ENCODE data around the gene PSMB7. TPM values are rescaled to one million over a fixed set of nuclear protein-coding genes. Genes with fewer than 3 reads are reported as not detected.

The PSMB7 gene
- polyA plus RNA-seq, 1 donor, result 201 TPM

- no peak for DNase-seq
Measured at GRCh38 chr9:124327491-124327890, 87.8 kb downstream of the PSMB7 start.

DNA sequence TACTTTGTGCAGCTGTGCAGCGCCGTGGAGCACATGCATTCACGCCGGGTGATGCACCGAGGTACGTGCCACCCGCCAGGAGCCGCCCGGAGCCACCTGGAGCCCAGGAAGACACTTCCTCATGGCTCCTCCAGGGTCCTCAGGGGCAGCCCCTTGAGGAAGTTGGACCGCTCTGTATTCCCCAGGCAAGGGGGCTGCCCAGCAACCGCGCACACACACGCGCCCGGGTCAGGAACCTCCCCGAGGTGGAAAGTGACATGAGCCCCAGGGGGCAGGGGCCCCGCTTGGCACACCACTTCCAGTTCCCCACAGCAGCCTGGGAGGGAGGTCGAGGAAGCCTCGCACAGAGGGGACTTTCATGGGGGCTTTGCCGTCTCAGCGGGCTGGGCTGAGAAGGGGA, 88.9 kb downstream of the PSMB7 start:
- DNase-seq, result no peak

DNA sequence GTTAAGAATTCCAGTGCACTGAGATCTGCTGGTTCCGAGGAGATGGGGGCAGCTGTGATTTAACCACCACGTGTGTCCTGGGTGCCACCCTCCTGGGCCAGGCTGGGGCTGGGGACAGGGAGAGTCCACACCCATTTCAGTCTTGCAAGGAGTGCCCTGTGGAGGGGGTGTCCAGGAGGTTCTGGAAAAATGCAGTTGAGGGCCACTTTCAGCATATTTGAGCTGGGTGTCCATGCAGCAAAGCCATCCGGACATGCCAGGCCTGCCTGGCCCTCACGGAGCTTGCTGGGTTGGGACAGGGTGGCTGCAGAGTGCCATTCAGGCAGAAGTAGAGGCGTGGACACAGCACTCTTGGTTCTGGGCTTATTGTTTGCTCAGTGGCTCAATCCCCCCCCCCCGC, 89.4 kb downstream of the PSMB7 start:
- DNase-seq, result no peak

DNA sequence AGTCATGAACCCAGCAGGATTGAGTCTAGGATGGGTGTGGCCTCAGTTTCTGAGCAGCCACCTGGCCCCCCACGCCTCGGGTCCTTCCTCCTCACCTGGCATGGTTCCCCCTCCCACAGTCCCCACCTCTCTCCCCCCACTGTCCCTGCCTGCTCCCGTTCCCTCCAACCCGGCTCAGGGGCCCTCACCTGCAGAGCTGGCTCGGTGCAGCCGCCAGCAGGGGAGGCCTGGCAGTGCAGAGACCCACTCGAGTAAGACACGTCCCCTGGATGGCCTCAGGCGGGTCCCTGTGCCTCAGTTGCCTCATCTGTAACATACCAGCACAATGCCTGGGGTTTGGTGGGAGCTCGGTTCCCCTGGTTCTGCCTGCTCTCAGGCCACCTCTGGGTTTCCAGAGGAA, 91.3 kb downstream of the PSMB7 start:
- DNase-seq, result no peak

DNA sequence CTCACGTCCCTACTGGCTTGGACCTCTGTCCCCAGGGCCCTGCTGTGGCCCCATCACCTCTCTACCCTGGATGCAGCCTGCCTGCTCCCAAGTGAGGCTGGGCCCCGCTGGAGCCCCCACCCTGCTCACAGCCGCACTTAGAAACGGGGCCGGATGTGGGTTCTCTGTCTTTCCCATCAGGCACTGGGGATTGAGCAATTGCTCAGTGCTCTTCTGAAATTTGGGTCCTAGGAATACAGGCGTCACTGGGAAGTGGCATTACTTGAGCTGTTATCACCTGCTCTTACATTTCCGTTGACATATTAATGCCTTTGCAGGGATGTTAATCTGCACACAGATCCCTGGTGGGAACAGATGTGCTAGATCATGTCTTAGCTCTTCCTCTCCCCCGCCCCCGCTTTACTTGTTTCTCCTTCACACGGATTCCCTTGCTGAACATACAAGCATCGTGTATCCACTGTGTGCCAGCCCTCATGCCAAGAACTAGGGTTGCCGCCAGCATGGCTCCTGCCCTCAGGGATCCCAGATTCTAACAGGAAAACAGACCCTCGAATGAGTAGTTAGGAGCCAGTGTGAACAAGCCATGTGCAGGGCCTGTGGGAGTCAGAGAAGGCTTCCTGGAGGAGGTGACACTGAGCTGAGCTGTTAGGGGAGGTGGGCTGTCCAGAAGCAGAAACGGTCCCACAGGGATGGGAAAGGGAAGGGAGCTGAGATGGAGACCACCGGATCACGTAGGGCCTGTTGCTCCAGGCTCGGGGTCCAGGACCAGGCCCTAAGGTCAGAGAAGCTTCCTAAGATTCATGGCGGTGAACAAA, 92.4 kb downstream of the PSMB7 start:
- no peak for DNase-seq

- no peak for DNase-seq
Measured at GRCh38 chr9:124321935-124322334, 93.3 kb downstream of the PSMB7 start.

GRCh38 chr9:124321416-124321815, 93.8 kb downstream of the PSMB7 start:
- DNase-seq, result no peak

DNA sequence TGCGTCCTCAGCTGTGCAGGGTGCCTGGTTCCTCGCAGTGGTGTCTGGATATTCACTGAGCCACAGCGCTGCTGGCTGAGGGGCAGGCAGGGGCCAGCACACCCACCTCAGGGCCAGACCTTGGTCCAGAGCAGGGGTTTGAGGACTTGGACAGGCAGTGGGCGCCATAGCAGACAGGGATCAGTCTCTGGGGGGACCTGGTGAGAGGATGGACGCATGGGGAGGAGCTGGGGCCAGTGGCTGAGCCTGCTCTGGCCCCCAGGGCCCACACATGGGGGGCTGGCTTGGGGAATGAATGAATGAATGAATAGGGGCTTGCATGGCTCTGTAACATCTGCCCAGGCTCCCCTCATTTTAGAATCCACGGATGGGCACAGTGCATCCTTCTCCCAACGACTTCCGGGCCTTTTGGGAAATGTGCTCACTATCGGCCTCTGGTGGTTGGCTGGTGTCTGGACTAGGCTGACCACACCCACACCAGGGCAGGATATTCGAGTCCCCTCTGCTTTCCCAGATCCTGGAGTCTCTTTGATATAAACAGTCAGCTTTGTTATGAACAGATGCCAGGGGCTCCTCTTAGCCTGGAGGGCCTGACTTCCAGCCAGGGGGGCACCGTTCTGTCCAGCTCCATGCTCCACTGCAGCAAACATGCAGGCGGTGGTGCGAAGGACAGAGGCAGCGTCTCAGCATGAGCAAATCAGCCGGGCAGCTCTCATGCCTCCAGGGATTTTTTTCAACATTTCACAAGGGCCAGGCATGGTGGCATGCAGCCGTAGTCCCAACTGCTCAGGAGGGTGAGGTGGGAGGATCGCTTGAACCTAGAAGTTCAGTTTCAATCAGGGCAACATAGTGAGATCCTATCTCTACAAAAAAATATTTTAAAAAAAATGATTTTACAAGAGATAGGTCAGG, 94.9 kb downstream of the PSMB7 start:
- DNase-seq, result peak; percentile 63

DNA sequence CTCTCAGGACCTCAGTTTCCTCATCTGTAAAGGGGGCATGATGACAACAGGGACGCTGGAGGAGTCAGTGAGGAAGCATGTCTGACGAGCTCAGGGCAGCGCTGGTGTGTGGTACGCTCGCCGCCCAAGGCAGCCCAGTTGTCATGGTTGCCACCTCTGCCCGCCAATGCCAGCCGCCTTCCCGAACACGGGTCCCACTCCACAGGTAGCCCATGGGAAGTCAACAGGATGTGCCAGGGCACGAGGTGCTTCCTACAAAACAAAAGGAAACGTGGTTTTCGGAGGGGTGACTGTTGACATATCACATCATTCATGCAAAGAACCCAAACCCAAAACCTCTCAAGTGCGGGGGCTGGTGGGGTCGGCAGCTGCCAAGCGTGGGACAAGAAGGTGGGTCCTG, 99.4 kb downstream of the PSMB7 start:
- DNase-seq, result no peak

GRCh38 chr9:124313940-124314339, 101.3 kb downstream of the PSMB7 start:
- no peak for DNase-seq

GRCh38 chr9:124312290-124313265, 102.7 kb downstream of the PSMB7 start:
- DNase-seq, result no peak

GRCh38 chr9:124311283-124311682, 104.0 kb downstream of the PSMB7 start:
- DNase-seq, result no peak

GRCh38 chr9:124309667-124310084, 105.6 kb downstream of the PSMB7 start:
- DNase-seq, result no peak

- no peak for DNase-seq
Measured at GRCh38 chr9:124308606-124309491, 106.4 kb downstream of the PSMB7 start.

- DNase-seq, result no peak
Measured at GRCh38 chr9:124307379-124308030, 107.7 kb downstream of the PSMB7 start.

GRCh38 chr9:124306098-124306735, 109.0 kb downstream of the PSMB7 start:
- DNase-seq, result no peak

GRCh38 chr9:124304285-124304684, 111.0 kb downstream of the PSMB7 start:
- DNase-seq, result no peak

GRCh38 chr9:124303762-124304161, 111.5 kb downstream of the PSMB7 start:
- DNase-seq, result no peak
